Peyer's patch (tissue), 4 donors: Measurements from ENCODE around the gene MAGIX. TPM values are rescaled to one million over a fixed set of nuclear protein-coding genes. Genes with fewer than 3 reads are reported as not detected.

Experiments used
- DNase-seq, 3 donors: peaks; one replicate each; pipeline ENCODE4 v3.0.0-alpha.2; 2017 to 2019
- H3K27ac ChIP-seq, 4 donors: fragments of 200-600 bp; sonication (generic); one replicate each; pipeline ENCODE4 v1.5.1; 2016 to 2019
- H3K27me3 ChIP-seq, 2 donors: fragments of 200-600 bp; sonication (generic); one replicate each; pipeline ENCODE4 v1.5.1; 2019
- H3K36me3 ChIP-seq, 3 donors: fragments of 200-600 bp; sonication (generic); one replicate each; pipeline ENCODE4 v1.5.1; 2016 to 2019
- H3K4me1 ChIP-seq, 4 donors: fragments of 200-600 bp; sonication (generic); one replicate each; pipeline ENCODE4 v1.5.1; 2016 to 2019
- H3K4me3 ChIP-seq, 4 donors: fragments of 200-600 bp; sonication (generic); 1 replicate in 3 of 4; 2 replicates in 1 of 4; pipeline ENCODE4 v1.5.1; 2016 to 2019; ENCODE audit warnings: mild to moderate bottlenecking in 1 of 4
- H3K9me3 ChIP-seq, 4 donors: fragments of 200-600 bp; sonication (generic); one replicate each; pipeline ENCODE4 v1.5.1; 2016 to 2019; ENCODE audit warnings: mild to moderate bottlenecking in 1 of 4
- POLR2A ChIP-seq, 2 donors: fragments of 450-650 bp; IDR thresholded peaks; one replicate each; pipeline ENCODE4 v1.5.1; 2017; ENCODE audit warnings: antibody characterized with exemption in 2 of 2, mild to moderate bottlenecking in 2 of 2, moderate library complexity in 2 of 2
- small RNA-seq, 2 donors: library from RNA; depleted of rRNA; stranded (forward); fragments of <200 nt; gene quantifications; one replicate each; pipeline ENCODE3, GENCODE V24; 2016
- total RNA-seq, 4 donors: library from RNA; depleted of rRNA; stranded (reverse); fragments of >200 nt; gene quantifications; one replicate each; pipeline ENCODE4 v1.1.0, GENCODE V29; 2016
- TF ChIP-seq, protein P1 (sequence below), 6 experiments: fragments of 450-650 bp in 4 of 6; fragments of 200-600 bp in 2 of 6; sonication (generic) in 1 of 6; IDR thresholded peaks; one replicate each; pipeline ENCODE4 v1.5.1; 2017 to 2019; ENCODE audit warnings: antibody characterized with exemption in 6 of 6, mild to moderate bottlenecking in 3 of 6, moderate library complexity in 1 of 6

MAGIX gene
- total RNA-seq, 4 donors from 2014 or later = 5.8 to 14.4 (median 11.6) TPM; not detected in 1

DNA sequence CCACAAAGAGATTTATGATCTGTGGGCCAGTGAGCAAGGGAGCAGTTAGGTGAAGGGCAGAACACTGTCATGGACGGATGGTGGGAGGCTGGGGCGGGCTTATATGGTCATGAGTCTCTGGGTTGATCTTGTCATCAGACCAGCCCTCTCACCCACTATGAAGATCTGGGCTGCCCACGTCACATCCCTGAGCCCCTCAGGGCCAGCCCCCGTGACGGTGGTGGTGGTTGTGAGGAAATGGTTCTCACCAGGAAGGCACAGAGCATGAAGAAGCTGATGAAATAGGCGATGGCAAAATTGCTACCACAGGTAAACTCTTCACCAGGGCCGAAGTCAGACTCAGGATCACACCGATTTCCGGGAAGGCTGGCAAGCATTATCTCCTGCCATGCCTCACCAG, 48.5 kb downstream of the MAGIX start:
- TF ChIP-seq, protein P1, sequence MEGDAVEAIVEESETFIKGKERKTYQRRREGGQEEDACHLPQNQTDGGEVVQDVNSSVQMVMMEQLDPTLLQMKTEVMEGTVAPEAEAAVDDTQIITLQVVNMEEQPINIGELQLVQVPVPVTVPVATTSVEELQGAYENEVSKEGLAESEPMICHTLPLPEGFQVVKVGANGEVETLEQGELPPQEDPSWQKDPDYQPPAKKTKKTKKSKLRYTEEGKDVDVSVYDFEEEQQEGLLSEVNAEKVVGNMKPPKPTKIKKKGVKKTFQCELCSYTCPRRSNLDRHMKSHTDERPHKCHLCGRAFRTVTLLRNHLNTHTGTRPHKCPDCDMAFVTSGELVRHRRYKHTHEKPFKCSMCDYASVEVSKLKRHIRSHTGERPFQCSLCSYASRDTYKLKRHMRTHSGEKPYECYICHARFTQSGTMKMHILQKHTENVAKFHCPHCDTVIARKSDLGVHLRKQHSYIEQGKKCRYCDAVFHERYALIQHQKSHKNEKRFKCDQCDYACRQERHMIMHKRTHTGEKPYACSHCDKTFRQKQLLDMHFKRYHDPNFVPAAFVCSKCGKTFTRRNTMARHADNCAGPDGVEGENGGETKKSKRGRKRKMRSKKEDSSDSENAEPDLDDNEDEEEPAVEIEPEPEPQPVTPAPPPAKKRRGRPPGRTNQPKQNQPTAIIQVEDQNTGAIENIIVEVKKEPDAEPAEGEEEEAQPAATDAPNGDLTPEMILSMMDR (IDR thresholded peaks at IDR 0.05) = no peak
- TF ChIP-seq POLR2A (IDR thresholded peaks at IDR 0.05) = no peak
- H3K4me1 ChIP-seq = no peaks in the 10 kb centered on the region
- no peak overlapping the region for H3K4me3 ChIP-seq
- H3K9me3 ChIP-seq = no peaks in the 10 kb centered on the region
- no peak overlapping the region for H3K27ac ChIP-seq
- H3K36me3 ChIP-seq = no peaks in the 10 kb centered on the region
- DNase-seq = no peak
- no peaks in the 10 kb centered on the region for H3K27me3 ChIP-seq

DNA sequence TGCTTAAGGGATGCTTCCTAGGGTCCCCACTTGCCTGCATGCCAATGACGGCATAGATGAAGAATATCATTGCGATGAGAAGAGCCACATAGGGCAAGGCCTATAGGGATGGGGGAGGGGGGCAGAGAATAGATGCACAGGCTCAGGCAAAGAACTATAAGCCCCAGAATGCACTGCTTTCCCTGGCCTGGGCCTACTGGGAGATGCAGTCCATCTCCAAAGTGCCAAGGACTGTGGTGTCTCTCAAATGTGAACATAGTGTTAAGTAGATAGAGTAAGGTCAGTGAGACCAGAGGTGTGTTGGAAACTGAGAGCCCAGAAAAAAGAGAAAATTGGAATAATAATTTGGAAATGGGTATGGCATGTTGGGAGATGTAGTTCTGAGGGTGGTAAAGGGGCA, 49.7 kb downstream of the MAGIX start:
- Histone ChIP-seq H3K27me3 (no peaks in the 10 kb centered on the region), H3K27ac (no peak overlapping the region), H3K4me3 (no peak overlapping the region), H3K9me3 (no peaks in the 10 kb centered on the region), H3K36me3 (no peaks in the 10 kb centered on the region), H3K4me1 (no peaks in the 10 kb centered on the region)
- TF ChIP-seq, protein P1 (IDR thresholded peaks at IDR 0.05) = no peak
- TF ChIP-seq POLR2A (IDR thresholded peaks at IDR 0.05) = no peak
- no peak for DNase-seq

DNA sequence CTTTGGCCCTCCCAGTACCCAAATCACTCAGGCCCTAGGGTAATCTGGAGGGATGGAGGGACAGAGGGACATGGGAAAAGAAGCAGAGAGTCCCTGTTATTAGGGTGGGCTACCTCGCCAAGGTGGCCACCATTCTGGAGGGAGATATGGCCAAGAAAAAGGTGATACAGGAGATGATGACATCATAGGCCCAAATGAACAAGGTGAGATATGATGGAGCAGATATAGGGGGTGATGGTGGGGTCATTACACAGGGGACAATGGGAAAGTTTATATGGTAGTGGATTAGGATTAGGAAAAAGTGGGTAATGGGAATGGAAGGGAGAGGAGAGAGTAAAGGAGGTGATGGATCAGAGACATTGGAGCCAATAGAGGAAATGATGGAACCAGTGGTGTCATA, 50.3 kb downstream of the MAGIX start:
- Histone ChIP-seq H3K27ac (no peak overlapping the region), H3K27me3 (no peaks in the 10 kb centered on the region), H3K4me1 (no peaks in the 10 kb centered on the region), H3K36me3 (no peaks in the 10 kb centered on the region), H3K4me3 (no peak overlapping the region), H3K9me3 (no peaks in the 10 kb centered on the region)
- no peak for TF ChIP-seq POLR2A (IDR thresholded peaks at IDR 0.05)
- TF ChIP-seq, protein P1 (IDR thresholded peaks at IDR 0.05) = no peak
- no peak for DNase-seq

DNA sequence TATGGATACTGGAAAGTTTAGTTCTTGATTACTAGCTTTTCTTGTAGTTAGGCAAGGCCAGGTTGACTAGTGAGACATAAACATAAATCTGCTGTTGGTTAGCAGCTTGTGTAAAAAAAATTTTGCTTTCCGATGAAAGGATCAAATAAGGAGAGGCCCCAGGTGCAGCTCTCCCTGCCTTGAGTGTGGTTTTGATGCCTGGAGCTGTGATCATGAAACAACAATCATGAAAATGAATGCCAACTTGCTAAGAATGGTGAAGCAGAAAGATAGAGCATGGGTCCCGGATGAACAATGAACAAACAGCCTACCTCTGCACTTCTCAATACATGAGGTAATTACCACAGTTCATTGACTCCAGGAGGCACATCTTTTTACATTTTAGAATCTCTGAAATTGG, 51.9 kb downstream of the MAGIX start:
- Histone ChIP-seq H3K36me3 (no peaks in the 10 kb centered on the region), H3K9me3 (no peaks in the 10 kb centered on the region), H3K4me1 (no peaks in the 10 kb centered on the region), H3K27me3 (no peaks in the 10 kb centered on the region), H3K27ac (no peak overlapping the region), H3K4me3 (no peak overlapping the region)
- no peak for DNase-seq
- TF ChIP-seq, protein P1 (IDR thresholded peaks at IDR 0.05) = no peak
- TF ChIP-seq POLR2A (IDR thresholded peaks at IDR 0.05) = no peak

DNA sequence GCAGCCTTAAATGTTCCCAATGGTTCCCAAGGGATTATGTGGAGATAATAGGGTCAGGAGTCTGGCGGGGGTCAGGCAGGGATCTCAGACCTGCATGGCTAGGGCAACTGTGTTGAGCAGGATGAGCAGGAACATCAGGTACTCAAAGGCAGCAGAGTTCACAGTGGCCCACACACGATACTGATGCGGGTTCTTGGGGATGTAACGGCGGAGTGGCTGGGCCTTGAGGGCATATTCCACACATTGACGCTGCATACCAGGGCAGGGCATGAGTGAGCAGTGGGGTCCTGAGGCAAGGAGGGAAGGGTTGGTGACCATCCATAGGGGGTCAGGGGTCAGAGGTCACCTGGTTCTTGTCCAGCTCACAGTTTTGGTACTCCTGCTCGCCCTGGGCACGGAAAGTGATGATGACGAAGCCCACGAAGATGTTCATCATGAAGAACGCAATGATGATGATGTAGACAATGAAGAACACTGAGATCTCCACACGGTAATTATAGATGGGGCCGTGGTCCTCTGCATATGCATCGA, 52.5 kb downstream of the MAGIX start:
- Histone ChIP-seq H3K27me3 (no peaks in the 10 kb centered on the region), H3K36me3 (no peaks in the 10 kb centered on the region), H3K27ac (no peak overlapping the region), H3K4me3 (no peak overlapping the region), H3K9me3 (no peaks in the 10 kb centered on the region), H3K4me1 (no peaks in the 10 kb centered on the region)
- DNase-seq = no peak
- TF ChIP-seq, protein P1 (IDR thresholded peaks at IDR 0.05) = no peak
- no peak for TF ChIP-seq POLR2A (IDR thresholded peaks at IDR 0.05)

Small RNA genes lying within 50 kb of the gene (small RNA-seq; reads per million reads assigned to genes)
- gene RN7SL262P = 0 reads per million in 2 donors

Other genes starting within 250 kb of the MAGIX start
- gene PIM2, start 243.7 kb upstream of the MAGIX start, total RNA-seq = 10 to 100 TPM; 17.3 to 24.8 (median 19.1) TPM
- gene OTUD5, start 205.2 kb upstream of the MAGIX start, total RNA-seq = 10 to 100 TPM; 49.7 to 79.2 (median 71.0) TPM
- 1 to 10 TPM in 3 of 4 donors, under 1 TPM in 1; 0.35 to 5.8 (median 1.7) TPM for gene KCND1, start 190.9 kb upstream of the MAGIX start, total RNA-seq
- gene GRIPAP1, start 160.5 kb upstream of the MAGIX start, total RNA-seq = 100 to 1,000 TPM in 1 of 4 donors, 10 to 100 TPM in 3; 32.4 to 139 (median 70.9) TPM
- gene TFE3, start 119.4 kb upstream of the MAGIX start, total RNA-seq = 10 to 100 TPM; 25.6 to 36.3 (median 32.4) TPM
- gene CCDC120, start 103.8 kb upstream of the MAGIX start, total RNA-seq = 10 to 100 TPM in 3 of 4 donors, not detected in 1; 13.8 to 39.1 (median 24.5) TPM
- gene PRAF2, start 88.8 kb upstream of the MAGIX start, total RNA-seq = 1 to 10 TPM; 2.8 to 9.8 (median 4.4) TPM
- 100 to 1,000 TPM in 2 of 4 donors, 10 to 100 TPM in 2; 64.2 to 133 (median 86.9) TPM for gene WDR45, start 82.9 kb upstream of the MAGIX start, total RNA-seq
- gene GPKOW, start 39.0 kb upstream of the MAGIX start, total RNA-seq = 10 to 100 TPM; 24.0 to 26.8 (median 25.7) TPM
- gene PLP2, start 9.1 kb downstream of the MAGIX start, total RNA-seq = 10 to 100 TPM; 16.1 to 36.6 (median 30.8) TPM
- gene PRICKLE3, start 23.6 kb downstream of the MAGIX start, total RNA-seq = 10 to 100 TPM; 22.5 to 47.0 (median 26.8) TPM
- 10 to 100 TPM in 1 of 4 donors, 1 to 10 TPM in 2, not detected in 1; 5.5 to 11.0 (median 6.7) TPM for gene SYP, start 37.4 kb downstream of the MAGIX start, total RNA-seq
- gene CACNA1F, start 70.6 kb downstream of the MAGIX start, total RNA-seq = 1 to 10 TPM; 1.7 to 2.8 (median 2.3) TPM
- gene CCDC22, start 72.7 kb downstream of the MAGIX start, total RNA-seq = 10 to 100 TPM; 19.1 to 27.4 (median 23.1) TPM
- under 1 TPM in 1 of 4 donors, not detected in 3; 0.66 TPM for gene FOXP3, start 102.0 kb downstream of the MAGIX start, total RNA-seq
- 10 to 100 TPM in 1 of 4 donors, 1 to 10 TPM in 3; 2.5 to 19.0 (median 7.5) TPM for gene PPP1R3F, start 107.0 kb downstream of the MAGIX start, total RNA-seq
- not detected for gene GAGE10, start 140.9 kb downstream of the MAGIX start, total RNA-seq
- not detected for gene GAGE12J, start 159.3 kb downstream of the MAGIX start, total RNA-seq
- not detected for gene GAGE13, start 168.8 kb downstream of the MAGIX start, total RNA-seq